ENCODE data around the gene IGSF23.

GRCh38 chr19:44587963-44588770, 25.2 kb upstream of the IGSF23 start:
- peak in 1 of 7 experiments; percentile 32 for TF ChIP-seq CTCF (IDR thresholded peaks at IDR 0.05)
- no peak for TF ChIP-seq EP300 (IDR thresholded peaks at IDR 0.05)
- no peak for TF ChIP-seq POLR2A (IDR thresholded peaks at IDR 0.05)

Data from stomach (tissue), 4 donors.